Stromal cell of bone marrow (primary cell): ENCODE data around the gene GAREM1.
"Not testable (repeated sequence)": the region's sequence is repeated elsewhere in the genome, so short reads cannot be mapped to it uniquely, and the experiment has no call there.

Experiments used
- DNase-seq: peaks from one replicate; pipeline ENCODE4 v3.0.0-alpha.2; 2012; ENCODE audit warnings: low read depth

GAREM1 gene

DNA sequence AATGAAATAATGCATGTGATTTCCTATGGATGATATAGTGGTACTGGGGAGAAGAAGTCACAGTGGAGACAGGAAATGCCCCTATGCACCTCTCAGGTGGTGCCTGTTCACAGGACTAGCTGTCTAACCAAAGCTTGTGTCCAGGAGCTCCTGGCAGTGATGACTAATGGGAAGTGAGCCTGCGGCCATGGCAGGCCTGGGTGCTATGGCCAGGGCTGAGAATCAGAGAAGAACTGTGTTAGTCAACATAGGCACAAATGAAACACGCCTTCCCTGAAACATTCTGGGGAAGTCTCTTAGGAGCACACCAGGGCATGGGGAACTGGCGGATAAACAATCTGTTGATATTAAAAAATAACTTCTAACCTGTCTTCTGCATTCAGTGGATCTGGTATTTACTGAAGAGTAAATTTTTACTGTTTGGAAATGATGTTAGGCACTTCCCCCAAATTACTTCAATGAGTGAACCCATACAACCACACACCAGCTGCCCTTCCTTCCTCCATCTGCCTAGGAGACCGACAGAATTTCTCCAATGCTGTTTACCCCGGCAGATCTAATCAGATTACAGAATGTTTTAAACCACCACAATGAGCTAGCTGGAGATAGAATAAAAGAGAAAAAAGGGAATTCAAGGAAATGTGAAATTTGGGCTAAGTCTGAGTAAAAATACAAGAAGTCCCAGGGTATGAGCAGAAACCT lies 213.4 kb downstream of the GAREM1 start:
- DNase-seq: no peak

DNA sequence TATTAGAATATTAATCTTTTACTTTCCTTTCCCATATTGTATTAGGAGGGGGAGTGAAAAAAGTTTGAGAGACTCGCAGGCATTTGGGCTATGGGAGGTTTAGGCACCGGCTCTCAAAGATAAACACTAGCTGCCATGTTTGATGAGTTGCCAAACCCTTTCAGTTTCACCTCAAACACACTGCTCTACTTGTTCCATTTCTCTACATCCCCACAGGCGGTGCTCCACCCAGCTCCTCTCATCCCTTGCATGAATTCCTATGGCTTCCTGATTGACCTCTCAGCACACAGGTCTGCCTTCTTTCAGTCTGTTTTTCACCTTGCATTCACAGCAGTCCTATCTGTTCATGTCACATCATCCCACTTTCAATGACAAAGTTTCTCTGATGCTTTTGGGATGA lies 215.1 kb downstream of the GAREM1 start:
- DNase-seq: no peak

DNA sequence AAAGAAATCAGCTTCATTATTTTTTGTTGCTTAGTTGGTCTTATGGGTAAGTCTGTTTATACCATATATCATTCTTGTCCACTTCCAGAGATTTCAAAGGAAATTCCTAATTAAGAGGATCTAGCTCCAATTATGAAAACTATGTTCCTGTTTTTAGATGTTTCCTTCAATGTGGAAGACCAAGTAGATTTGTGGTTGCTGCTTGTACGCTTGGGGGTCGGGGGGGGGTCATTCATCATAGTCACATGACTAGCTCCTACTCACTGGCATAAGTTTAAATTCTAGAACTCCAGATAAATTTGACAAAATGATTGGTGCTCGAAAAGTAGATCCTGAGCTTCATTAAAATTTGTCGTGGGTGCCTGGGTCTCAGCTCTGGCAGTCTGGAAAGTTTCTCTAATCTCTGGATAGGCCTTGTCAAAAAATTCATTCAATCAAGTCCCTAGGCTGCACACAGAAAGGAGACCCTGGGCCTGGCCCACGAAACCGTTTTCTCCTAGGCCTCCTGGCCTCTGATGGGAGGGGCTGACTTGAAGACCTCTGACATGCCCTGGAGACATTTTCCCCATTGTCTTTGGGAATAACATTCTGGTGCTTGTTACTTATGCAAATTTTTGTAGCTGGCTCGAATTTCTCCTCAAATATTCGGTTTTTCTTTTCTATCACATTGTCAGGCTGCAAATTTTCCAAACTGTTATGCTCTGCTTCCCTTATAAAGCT lies 218.4 kb downstream of the GAREM1 start:
- no peak for DNase-seq

DNA sequence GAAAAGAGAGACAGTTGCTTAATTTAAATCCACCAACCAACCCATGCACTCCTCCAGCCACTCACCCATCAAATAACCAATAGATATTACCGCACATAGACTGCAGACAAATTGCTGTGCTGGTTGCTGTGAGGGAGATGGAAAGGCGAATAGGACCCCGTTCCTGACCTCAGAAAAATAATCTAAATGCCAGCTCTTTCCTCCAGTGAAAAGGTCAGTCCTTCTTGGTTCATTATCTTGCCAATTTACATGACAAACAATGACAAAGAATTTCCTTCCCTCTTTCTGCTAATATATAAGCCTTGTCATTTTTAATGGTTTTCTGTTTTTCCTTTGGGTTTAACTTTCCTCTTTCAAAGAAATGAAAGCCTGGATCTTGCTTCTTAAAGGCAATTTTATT lies 219.2 kb downstream of the GAREM1 start:
- DNase-seq: no peak

DNA sequence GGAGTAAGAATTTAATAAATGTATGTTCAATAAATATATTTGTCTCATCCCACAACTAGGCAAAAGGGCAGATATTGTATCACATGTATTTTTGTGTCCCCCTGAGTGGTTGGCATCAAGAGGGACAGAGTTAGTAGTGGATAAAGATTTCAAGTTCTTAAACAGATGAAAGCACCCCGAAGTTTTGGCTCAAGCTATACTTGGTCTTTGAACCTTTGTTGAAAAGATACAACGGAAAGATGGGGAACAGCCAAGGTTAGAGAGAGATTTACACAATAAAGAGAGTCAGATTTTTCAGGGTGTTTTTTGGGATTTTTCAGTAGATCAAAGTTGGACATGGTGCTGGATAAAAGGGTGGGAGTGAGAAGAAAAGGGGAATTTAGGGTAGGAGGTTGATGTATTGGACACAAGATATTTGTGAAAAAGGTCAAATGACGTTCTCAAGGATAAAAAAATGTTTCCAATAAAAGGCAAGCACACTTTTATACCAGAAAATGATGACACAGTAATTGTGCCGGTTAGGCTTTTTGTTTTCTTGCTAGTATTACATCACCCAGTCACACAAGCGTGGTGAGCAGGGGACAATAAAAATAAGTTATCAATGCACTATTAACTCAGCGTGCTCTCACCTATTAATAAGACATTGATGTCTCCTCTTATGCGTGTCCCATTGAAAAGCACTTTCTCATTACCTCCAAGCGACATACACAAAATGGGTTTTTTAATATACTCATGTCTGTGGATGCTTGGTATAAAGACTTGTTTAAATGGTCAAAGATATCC lies 221.3 kb downstream of the GAREM1 start:
- DNase-seq: no peak

DNA sequence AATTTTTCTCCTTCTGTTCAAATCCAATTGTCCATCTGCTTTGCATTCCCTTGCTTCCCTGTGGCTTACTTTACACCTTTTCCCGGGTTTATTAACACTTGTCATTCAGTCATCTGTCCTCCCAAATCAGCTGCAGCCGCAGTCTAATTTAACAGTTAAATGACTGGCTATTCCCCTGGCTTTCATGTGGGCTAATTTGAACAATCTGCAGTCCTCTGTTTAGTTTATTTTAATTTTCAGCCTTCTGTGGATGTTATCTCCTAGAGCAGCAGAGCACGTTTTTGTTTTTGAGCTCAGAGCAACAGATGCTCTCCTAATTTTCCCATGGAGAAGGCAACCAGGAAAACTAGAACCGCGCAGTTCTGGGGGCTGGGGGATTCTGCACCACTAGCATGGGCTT lies 225.8 kb downstream of the GAREM1 start:
- no peak for DNase-seq

DNA sequence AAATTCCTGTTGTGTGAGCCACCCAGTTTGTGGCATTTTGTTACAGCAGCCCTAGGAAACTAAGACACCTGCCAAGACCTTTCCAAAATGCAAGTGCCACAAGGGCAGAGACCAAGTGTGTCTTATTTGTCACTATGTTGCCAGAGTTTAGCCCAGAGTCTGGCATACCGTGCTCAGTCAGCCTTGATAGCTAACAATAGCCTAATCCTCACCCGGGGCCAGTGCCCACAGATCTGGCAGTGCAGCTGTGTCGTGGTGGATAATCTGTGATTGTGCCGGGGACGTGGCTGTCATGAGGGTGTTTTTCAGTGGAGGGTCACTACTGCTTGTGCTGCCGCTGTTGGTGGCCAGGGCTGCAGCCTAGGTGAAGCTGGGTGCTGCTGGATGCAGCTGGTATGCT lies 227.3 kb downstream of the GAREM1 start:
- no peak for DNase-seq

DNA sequence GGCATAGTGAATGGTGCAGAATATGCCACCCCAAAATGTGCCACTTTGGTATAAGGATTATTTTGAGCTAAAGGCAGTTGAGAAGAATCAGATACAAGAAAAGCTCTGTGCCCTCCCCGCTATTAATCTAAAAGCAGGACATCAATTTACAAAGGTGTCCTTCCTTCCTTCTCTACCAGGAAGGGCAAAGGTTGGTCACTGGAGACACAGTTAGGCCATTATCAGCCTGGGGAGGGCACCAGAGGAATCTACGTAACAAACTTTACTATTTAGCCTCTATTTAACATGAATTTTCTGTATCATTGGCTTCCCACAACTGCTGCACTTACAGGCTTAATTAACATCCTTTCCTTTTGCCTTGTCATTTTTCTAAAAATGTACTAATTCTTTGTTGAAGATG lies 228.3 kb downstream of the GAREM1 start:
- DNase-seq: no peak

DNA sequence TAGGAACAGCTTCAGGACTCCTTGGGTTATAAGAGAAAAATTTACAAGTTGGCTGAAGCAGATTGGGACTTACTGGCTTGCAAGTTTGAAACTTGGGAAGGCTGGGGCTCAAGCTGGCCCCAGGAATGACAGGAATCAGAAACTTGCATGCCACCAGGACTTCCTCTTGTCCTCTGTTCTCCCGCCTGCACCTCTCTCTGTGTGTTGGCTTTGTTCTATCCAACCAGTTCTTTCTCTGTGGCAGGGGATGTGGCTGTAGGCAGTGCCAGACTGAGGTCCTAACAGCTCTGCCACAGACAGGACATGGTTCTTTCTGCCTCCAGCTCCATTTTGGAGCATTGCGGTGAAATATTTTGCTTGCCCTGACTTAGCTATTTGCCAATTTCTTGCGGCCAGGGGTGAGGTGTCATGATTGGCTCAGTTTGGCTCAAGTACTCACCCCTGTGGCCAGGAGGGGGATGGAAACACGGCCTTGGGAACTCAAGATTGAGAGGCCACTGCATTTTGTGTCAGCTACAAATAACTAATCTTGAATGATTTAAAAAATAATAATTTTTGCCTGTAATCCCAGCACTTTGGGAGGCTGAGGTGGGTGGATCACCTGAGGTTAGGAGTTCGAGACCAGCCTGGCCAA lies 231.9 kb downstream of the GAREM1 start:
- no peak for DNase-seq

DNA sequence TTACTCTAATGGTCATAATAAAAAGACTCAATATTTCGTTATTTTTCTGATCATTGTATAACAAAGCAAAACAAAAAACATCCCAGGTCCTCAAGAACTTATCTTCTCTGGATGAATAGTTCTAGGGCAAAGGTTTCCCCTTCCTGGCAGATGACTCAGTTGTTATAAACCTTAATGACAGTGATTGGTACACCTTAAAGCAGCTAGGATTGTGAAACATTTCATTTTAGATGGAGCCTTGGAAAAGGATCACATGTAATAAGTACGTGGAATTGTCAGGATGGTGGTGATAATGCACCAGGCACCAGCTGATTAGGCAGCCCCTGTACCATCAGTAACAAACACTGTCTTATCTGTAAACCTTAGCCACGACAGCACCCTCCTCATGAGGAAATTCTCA lies 233.6 kb downstream of the GAREM1 start:
- no peak for DNase-seq

DNA sequence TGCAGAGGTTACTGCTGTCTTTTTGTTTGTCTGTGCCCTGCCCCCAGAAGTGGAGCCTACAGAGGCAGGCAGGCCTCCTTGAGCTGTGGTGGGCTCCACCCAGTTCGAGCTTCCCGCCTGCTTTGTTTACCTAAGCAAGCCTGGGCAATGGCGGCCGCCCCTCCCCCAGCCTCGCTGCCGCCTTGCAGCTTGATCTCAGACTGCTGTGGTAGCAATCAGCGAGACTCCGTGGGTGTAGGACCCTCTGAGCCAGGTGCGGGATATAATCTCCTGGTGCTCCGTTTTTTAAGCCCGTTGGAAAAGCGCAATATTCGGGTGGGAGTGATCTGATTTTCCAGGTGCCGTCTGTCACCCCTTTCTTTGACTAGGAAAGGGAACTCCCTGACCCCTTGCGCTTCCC lies 237.3 kb downstream of the GAREM1 start:
- DNase-seq: not testable (repeated sequence)

DNA sequence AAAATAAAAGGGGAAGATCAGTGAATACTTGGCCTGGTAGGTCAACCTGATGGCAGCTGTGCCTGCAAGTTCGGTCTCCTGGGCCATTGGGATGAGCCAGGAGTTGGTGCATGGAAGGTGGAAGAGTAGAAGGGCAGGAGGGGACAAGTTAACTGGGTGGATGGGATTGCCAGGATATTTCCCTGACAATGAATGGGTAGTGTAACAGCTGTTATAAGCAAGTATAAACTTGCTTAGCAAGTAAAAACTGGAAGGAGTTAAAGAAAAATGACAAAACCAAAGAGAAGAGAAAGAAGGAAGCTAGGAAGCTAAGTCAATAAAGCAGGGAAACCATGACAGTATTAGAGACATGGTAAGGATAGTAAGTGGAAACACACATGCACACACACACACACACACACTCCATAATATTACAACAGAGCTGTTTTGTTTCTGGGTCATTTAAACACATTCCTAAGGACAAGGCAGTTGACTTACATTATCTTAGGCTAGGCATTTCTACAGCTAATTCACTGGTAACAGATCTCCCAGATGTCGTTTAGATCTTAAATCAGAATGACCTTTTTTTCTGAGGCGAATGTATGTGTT lies 251.2 kb downstream of the GAREM1 start:
- DNase-seq: no peak

DNA sequence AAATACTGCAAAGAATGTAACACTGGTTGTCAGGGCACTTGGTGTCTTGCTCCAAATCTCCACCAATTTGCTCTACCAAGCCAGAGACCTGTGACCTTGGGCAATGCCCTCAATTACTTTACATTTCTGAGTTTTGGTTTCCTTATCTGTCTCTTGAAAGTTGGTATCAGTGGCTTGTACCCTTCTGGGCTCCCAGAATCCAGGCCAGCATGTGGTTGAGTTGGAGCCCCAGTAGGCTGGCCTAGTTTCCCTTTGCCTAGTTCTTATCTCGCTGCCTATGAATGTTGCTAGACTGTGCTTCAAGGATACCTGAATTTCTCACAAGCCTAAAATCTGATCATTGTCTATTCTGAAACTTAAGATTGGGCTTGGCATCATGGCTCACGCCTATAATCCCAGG lies 254.3 kb downstream of the GAREM1 start:
- DNase-seq: no peak

DNA sequence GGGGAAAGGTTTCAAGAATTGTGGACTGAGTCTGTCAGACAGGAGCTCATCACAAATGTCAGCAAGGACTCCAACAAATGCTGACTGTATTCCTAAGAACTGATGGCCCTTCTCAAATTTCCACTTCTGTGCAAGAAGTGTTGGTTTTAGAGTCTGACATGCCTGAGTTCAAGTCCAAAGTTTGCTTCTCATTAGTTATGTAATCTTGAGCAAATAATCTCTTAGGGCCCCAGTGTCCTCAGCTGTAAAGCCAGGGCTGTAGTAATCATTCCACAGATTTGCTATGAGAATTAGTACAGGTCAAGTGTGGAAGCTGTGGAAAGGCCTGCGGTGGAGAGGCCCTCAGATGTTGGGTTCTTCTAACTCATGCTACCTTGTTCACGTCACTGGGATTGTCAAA lies 257.0 kb downstream of the GAREM1 start:
- no peak for DNase-seq
